Right lung (tissue), 5 donors: ENCODE data around the gene C21orf58. TPM values are rescaled to one million over a fixed set of nuclear protein-coding genes. Genes with fewer than 3 reads are reported as not detected.

ENCODE experiments used
- DNase-seq, 2 donors: peaks; one replicate each; pipeline ENCODE4 v3.0.0-alpha.2; 2013
- polyA plus RNA-seq, 5 donors: library from polyadenylated mRNA; unstranded; fragments of 120-200 nt; gene quantifications; one replicate each; pipeline versions ENCODE4 v1.2.1 to v1.2.3, GENCODE V29; 2013; ENCODE audit warnings: inconsistent platforms in 1 of 5, low replicate concordance in 1 of 5; ENCODE audit not compliant: insufficient read length in 5 of 5, insufficient read depth in 1 of 5

Gene C21orf58
- polyA plus RNA-seq, 5 donors = 16.7 to 23.0 (median 20.4) TPM

DNA sequence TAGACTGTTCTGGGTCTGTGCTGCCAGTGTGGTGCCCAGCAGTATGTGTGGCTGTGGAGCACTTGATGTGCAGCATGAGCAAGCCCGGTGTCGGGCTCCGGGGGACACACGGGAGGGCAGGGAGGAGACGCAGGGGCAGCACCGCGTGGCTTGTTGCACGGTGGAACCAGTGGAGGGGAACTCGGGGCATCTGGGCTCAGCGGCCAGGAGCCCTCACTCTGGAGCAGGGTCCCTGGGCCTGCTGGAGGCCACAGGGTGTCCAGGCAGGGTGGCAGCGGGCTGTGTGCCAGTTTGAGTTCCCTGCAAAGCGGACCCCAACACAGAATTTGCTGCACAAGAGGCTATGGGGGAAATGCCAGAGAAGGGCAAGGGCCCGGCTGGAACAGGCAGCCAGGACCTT is 30.8 kb upstream of the C21orf58 start:
- no peak for DNase-seq

DNA sequence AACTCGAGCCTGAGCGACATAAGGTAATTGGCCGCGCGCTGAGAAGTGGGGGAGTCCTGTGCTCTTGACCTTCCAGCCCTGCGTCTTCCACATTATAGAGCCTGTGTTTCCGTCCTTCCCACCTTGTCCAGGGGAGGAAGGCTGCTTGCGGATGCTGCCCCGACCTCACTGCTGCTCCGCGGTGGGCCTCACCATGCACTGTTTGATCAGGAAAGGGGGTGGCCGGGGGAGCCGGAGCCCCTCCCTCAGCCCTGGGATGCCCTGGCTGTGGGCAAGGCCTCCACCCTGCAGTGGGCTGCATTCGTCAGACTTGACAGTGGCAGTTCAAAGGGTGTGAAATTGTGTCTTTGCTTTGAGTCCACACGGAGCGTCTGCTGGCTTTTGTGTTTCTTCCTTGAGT is 30.4 kb upstream of the C21orf58 start:
- no peak for DNase-seq

DNA sequence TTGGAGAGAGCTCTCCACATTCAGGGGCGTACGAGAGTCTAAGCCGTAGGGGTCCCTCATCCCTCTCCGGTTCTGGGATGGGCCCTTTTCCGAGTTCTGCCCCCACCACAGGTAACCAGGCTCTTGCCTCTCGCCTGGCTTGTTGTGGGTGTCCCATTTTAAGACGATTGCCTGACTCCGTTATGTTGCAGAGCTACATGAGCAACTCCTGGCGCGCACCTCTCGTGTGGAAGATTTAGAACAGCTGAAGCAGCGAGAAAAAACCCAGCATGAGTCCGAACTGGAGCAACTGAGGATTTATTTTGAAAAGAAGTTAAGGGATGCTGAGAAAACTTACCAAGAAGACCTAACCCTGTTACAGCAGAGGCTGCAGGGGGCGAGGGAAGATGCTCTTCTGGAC is 29.2 kb upstream of the C21orf58 start:
- no peak for DNase-seq

DNA sequence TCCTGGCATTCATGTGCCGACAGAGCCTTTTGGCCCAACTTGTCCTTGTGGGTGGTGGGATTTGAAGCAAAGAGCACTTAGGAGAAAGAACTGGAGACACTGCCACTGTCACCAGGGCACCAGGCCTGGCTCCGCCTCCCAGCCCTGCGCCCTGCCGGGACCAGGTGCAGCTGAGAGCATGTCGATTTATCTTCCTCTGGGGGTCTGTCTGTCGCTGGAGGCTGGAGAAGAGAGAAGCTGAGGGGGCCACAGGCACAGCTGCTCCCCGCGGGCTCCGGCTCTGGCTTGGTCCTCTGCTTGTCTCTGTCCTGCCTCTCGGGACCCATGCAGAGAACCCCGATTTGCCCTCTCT is 28.5 kb upstream of the C21orf58 start:
- DNase-seq = no peak

DNA sequence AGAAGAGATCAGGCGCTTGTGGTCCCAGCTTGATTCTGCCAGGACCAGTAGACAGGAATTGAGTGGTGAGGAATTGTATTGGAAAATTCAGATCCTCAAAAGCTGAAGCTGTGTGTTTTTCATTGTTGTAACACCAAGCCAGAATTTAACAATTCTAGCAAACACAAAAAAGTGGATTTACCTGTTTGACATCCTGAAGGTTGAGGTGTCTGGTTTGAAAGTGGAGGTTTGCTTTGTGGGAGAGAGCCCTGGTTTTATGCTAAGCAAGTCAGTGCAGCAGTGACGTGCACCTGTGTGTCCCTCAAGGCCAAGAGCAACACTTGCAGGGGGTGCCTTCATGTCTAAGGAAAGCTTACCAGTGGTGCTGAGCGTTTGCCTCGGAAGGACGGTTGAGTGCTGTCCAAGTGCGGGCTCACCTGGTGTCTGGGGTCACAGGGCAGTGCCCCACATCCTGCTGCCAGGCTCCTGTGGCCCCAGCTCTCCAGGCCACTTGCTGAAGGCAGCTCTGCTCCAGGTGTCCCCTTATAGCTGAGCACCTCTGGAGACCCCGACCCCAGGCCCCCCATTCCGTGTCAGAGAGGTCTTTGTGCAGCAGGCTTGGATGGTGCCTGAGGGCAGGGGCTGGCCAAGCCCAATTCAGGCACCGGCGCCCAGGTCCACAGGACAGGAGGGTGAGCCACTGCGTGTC is 27.9 kb upstream of the C21orf58 start:
- peak in 1 of 2 donors; percentile 1 for DNase-seq

DNA sequence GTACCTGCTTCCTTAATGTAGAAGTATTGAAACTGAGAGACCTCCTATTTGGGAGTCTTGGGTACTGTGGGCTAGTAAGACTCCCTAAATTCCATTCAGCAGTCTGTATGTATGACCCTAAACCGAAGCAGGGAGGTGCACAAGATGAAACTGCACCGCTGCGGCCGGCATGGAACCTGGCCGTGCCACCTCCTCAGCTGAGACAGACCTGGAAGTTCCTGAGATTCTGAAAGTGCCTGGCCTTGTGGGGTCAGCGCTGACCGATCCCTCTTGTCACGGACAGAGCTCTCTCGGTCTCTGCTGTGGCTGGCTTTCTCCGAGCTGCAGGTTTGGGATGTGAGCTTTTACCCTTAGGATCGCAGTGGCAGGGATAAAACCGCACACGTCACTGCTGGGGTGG is 27.3 kb upstream of the C21orf58 start:
- no peak for DNase-seq

DNA sequence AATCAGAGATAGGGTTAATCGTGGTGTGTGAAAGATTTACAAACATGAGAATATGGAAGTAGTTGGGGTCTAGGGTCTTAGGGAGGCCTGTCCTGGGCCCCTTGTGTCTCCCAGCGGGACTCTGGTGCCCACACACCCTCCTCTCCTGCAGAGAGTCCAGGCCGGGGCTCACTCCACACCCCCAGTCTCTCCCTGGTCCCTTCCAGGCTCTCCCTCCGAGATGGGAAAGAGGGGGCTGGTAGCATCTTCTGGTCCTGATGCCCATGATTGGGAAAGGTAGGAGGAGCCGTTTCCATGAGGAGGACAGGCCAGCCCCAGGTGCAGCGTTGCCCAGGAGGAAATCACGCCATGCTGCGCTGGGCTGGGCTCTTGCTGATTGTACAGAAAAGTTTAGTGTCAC is 26.9 kb upstream of the C21orf58 start:
- DNase-seq = no peak

DNA sequence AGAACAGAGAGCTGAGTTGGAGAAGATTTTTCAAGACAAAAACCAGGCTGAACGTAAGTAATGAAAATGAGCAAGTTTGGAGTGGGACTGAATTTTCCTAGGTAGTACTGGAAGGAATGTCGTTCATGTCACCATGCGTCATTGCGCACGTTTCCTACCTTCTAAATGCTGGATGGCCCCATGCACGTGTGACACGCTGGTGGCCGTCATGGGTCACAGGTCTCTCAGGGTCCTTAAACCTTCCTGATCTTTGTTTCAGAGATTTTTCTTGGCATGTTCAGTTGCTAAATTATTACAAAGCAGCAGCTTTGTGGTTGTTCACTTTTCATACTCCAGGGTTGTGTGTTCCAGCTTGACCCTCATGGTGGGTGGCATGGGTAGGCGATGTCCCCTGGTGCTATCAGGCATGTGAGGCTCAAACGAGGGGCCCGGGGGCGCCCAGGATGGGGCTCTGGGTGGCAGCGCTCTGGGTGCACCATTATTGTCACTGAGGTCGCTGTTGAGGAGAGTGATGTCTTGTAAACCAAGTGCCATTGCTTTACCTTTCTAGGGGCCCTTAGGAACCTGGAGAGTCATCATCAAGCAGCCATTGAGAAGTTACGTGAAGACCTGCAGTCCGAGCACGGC is 25.6 kb upstream of the C21orf58 start:
- no peak for DNase-seq

DNA sequence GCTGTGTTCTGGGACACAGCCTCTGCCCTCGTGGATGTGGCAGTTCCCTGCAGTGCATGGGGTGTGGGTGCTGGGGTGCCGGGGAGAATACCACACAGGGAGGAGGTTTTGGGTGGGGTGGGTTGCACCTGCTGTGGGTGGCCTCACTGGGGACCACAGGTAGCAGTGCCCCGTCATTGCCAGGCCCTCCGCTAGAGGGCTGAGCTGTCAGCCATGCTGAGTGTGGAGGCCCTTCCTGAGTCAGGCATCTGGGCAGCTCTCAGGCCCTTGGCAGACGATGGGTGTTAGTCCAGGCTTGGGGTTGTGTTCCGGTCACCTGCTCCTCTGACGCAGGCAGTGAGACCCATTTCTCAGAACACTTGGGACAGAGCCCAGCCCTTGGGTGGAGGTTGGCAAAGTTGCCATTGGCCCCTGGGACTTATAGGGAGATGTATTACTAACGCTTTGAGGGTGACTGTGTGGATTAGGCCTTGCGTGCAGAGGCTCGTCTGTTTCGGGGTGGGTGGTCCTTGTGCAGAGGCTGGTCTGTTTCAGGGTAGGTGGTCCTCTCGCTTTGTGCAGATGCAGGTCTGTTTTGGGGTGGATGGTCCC is 24.2 kb upstream of the C21orf58 start:
- DNase-seq = no peak

DNA sequence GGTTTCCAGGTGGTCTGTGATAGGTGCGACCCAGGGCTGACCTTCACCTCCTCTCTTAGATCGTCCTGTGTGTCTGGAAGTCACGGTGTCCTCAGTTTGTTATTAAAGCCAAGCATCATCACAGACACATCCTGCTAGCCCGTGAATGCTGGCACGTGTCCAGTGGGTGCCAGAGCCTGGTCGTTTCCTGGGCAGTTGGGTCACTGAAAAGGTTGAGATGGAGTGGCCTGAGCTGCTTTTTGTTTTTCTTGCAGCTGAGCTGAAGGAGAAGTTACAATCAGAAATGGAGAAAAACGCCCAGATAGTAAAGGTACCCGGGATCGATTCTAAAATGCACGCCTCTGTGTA is 23.5 kb upstream of the C21orf58 start:
- no peak for DNase-seq

DNA sequence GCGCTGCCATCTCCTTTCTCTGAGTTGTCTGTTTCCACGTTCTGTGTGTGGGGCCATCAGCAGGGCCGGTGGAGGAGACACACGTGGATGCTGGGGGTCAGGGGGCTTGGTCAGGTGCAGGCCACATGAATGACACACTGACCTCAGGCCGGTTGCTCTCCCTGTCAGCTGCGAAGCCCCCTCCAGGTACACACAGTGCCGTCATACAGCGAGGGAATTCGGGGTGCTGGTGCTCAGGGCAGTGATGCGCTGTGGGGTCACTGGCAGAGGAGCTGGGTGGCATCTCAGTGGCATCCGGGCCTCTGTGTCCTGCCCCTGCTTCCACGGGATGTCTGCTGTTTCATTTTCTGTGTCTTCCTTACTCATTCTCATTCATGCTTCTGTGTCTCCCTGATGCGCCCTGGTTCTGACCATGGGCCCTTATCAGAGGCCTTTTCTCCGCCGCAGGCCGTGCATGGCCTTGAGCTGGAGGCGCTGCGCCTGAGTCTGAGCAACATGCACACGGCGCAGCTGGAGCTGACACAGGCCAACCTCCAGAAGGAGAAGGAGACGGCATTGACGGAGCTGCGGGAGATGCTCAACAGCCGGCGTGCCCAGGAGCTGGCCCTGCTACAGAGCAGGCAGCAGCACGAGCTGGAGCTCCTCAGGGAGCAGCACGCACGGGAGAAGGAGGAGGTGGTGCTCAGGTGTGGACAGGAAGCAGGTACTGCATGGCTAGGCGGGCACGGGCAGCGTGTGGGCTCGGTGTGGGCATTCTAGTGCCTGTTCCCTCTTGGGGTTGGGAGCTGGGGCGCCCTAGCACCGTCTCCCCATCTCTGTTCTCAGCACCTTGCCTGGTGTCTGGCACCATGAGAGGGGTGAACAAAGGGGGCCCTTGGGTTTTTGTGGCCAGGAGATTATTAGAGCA is 22.9 kb upstream of the C21orf58 start:
- DNase-seq = no peak

DNA sequence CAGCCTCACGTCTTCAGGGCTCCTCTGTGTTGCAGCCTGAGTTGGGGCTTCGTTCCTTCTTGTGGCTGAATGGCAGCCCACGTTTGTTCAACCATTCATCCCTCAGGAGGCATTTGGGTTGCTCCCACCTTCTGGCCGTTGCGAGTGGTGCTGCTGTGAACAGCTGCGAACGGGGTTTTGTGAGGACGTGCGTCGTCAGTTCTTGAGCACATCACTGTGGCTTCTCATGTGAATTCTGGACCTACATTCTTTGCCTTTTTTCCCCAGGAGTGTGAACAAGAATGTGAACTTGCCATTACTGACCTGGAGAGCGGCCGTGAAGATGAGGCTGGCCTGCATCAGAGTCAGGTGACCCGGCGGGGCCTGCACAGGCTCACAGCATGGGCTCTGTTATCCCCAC is 22.2 kb upstream of the C21orf58 start:
- DNase-seq = no peak

DNA sequence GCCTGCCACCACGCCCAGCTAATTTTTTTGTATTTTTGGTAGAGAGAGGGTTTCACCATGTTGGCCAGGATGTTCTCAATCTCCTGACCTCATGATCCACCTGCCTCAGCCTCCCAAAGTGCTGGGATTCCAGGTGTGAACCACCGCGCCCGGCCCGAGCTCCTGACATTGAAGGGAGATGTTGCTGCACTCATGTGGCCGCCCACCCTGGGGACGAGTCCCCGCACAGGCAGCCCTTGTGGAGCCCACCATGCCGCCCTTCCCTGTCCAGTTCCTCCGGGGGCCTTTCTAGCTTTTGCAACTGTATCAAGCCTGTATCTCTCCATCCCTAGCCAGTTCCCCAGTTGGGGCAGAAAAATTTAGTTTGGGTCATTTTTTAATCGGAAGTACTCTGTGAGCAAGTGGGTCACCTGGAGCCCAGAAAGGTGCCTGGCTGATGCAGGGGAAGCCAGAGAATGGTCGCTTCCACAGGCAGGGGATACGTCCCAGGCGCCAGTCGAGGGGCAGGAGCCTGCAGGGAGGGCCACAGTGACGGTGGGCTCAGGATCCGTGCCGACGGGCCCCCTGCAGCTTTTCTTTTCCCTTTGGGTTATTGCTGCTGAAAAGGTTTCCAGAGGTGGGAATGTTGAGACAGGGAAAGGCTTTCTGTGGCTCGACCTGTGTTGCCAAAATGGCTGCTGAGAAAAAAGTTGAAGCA is 20.7 kb upstream of the C21orf58 start:
- DNase-seq = no peak

DNA sequence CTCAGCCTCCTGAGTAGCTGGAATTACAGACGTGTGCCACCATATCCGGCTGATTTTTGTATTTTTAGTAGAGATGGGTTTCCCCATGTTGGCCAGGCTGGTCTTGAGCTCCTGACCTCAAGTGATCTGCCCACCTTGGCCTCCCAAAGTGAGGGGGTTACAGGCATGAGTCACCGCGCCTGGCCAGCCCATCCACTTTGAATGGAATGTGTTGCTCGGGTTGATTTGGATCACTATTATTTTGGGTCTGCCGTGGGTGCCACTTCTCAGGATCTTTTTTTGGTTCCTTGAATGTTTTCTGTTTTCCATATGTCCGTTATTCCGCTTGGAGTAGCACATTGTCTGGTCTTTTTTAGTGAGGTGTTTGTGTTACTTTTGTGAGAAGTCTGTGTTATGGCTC is 17.3 kb upstream of the C21orf58 start:
- no peak for DNase-seq

DNA sequence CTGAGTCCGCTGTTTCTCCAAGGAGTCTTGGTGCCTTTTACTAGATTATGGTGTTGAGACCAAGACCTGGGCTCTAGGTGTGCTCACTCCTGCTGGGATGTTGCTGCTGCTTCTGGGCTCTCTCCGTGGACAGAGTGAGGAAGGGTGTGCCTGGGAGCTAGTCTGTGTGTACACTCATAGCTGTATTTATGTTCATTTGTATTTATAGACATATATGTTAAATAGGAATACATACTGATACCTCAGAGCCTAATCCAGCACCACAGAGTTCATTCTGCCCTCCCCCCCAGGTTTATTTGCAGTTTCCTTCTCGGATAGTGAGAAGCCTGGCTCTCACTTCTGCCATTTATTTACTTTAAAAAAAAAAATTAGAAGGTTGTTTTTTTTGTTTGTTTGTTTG is 12.9 kb upstream of the C21orf58 start:
- DNase-seq = no peak

DNA sequence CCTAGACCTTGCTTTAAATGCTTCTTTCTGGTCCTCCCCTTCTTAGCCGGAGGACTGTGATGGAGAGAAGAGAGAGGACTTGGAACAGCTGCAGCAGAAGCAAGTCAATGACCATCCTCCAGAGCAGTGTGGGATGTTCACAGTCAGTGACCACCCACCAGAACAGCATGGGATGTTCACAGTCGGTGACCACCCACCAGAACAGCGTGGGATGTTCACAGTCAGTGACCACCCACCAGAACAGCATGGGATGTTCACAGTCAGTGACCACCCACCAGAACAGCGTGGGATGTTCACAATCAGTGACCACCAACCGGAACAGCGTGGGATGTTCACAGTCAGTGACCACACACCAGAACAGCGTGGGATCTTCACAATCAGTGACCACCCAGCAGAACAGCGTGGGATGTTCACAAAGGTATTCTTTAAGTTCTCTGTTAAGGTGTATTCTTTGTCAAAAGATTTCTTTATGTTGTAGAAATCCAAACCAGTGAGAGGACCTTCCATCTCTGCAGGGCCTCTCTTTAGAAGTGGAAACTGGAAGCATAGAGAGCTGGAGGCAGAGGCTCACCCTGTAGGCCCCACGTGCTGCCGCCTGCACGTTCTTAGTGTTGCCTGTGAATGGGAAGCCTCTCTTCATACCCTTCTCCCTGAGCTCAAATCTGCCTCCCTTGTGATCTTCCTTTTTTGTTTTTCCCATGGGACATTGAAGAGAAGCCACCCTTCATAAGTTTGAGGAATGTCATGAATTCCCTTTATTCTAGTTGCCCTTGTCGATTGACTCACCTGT is 10.9 kb upstream of the C21orf58 start:
- DNase-seq = no peak

DNA sequence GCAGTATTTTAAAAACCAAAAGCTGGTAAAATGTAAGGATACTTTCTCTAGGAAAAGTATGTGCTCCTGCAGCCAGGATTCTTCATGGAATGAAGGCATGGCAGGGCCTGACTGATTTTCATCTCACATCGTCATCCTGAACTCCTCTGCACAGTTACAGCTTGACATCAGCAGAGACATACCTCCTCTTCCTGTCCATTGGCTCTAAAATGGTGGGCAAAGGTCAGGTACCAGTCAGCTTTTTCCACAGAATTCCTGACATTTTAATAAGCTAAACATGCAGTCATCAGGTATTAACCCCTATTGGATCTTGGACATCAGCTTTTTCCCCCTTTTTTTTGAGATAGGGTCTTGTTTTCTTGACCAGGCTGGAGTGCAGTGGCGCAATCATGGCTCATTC is 6.1 kb upstream of the C21orf58 start:
- DNase-seq = no peak

DNA sequence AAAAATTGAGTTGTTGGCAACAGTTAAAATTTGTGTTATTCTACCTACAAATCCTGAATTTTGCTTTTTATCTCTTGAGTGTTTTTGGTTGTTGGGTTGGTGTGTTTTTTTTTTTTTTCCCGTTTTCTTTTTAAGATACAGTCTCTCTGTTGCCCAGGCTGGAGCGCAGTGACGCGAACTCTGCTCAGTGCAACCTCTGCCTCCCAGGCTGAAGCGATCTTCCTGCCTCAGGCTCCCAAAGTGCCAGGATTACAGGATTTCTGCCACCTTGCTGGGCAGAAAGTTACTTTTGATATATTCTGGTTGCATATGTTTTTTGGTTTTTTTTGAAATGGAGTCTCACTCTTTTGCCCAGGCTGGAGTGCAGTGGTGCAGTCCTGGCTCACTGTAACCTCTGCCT is 4.5 kb upstream of the C21orf58 start:
- DNase-seq = no peak

DNA sequence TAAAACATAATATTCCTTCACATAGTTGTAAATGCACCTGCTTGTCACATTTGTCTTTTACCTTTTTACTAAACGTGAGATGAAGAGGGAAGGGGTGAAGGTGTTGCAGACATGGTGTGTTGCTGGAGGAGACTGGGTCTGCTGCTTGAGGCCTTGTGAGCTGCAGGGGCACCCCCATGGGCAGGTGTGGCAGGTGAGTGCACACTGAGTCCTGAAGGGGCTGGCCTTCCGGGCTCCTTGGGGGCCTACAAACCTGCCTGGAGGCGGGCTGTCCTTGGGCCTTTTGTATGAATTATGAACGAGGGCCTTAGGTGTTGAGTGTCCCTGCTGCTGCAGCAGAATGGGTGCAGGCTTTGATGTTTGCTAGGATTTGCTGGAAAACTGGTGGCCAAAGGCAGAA is 4.0 kb upstream of the C21orf58 start:
- DNase-seq = no peak

DNA sequence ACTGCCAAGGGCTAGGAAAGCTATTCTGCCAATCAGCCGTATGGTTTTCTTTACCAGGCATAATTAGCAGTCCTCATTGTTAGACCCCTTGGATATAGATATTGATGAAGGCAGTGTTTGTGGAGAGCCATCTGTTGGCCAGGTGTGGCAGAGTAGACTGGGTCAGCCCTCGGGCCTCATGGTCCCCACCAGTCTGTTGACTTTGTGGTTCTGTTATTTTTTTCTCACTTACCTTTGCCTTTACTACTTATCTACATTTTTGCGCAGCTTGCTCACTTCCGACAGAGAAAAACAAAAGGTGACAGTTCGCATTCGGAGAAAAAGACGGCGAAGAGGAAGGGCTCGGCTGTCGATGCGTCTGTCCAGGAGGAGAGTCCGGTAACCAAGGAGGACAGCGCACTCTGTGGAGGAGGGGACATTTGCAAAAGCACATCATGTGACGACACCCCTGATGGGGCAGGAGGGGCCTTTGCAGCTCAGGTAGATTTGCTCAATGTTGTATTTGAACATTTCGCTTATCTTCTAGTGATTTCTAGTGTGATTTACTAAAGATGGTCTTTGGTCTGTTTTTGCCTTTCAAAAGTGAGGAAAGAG is 2.5 kb upstream of the C21orf58 start:
- DNase-seq = no peak
